Body of pancreas (tissue), 4 donors: ENCODE results near the gene TNRC6C. TPM values are rescaled to one million over a fixed set of nuclear protein-coding genes. Genes with fewer than 3 reads are reported as not detected.

Experiments
- ATAC-seq: fragments of 150-250 bp; one replicate; pipeline ENCODE4 v1.9.1; 2016
- DNase-seq, 4 donors: peaks; one replicate each; pipeline ENCODE4 v3.0.0-alpha.2; 2019
- H3K27ac ChIP-seq, 4 donors: fragments of 200-600 bp; sonication (generic); 1 replicate in 3 of 4; 2 replicates in 1 of 4; pipeline versions ENCODE4 v1.5.1 to v1.6.1; 2016 to 2019; ENCODE audit warnings: mild to moderate bottlenecking in 1 of 4, mixed read lengths in 1 of 4, moderate library complexity in 1 of 4
- H3K27me3 ChIP-seq, 2 donors: fragments of 200-600 bp; sonication (generic); one replicate each; pipeline ENCODE4 v1.6.0; 2016; ENCODE audit warnings: mild to moderate bottlenecking in 1 of 2
- H3K36me3 ChIP-seq, 2 donors: fragments of 200-600 bp; sonication (generic); replicated peaks in 1 of 2; 2 replicates each; pipeline ENCODE4 v1.5.1; 2016; ENCODE audit warnings: low read depth in 2 of 2; ENCODE audit not compliant: insufficient read depth in 1 of 2
- H3K4me1 ChIP-seq: fragments of 200-600 bp; sonication (generic); one replicate; pipeline ENCODE4 v1.6.0; 2016
- H3K4me3 ChIP-seq, 2 donors: fragments of 200-600 bp; sonication (generic); 1 replicate in 1 of 2; 2 replicates in 1 of 2; pipeline ENCODE4 v1.5.1; 2016 to 2019
- H3K9me3 ChIP-seq, 3 donors: fragments of 200-600 bp; sonication (generic); 1 replicate in 2 of 3; 2 replicates in 1 of 3; pipeline ENCODE4 v1.5.1; 2016
- POLR2A ChIP-seq, 3 donors: fragments of 450-650 bp; IDR thresholded peaks; one replicate each; pipeline ENCODE4 v1.6.1; 2016; ENCODE audit warnings: antibody characterized with exemption in 3 of 3, mild to moderate bottlenecking in 2 of 3
- WGBS, 2 donors: methylation state at CpG; one replicate each; pipeline ENCODE4 v1.1.5; 2017; 5-methylcytosine and 5-hydroxymethylcytosine counted together
- intact Hi-C: fragments of 100-400 bp; cut with DNase I; formaldehyde crosslinking; loops from one replicate; pipeline ENCODE4 v1.15.1; 2023
- total RNA-seq, 2 donors: library from RNA; depleted of rRNA; stranded (reverse); fragments of >200 nt; gene quantifications; one replicate each; pipeline ENCODE4 v1.1.0, GENCODE V29; 2016
- TF ChIP-seq, protein P1 (sequence below), 7 experiments: fragments of 450-650 bp in 4 of 7; fragments of 200-600 bp in 3 of 7; sonication (generic) in 3 of 7; IDR thresholded peaks; one replicate each; pipeline ENCODE4 v1.5.1; 2016 to 2019; ENCODE audit warnings: antibody characterized with exemption in 7 of 7

Gene TNRC6C
- total RNA-seq, 2 donors from 2014 or later, result 4.9 to 13.5 TPM

GRCh38 chr17:78106211-78106610 is 147.7 kb downstream of the TNRC6C start:
- TF ChIP-seq POLR2A (IDR thresholded peaks at IDR 0.05), result no peak
- TF ChIP-seq, protein P1, sequence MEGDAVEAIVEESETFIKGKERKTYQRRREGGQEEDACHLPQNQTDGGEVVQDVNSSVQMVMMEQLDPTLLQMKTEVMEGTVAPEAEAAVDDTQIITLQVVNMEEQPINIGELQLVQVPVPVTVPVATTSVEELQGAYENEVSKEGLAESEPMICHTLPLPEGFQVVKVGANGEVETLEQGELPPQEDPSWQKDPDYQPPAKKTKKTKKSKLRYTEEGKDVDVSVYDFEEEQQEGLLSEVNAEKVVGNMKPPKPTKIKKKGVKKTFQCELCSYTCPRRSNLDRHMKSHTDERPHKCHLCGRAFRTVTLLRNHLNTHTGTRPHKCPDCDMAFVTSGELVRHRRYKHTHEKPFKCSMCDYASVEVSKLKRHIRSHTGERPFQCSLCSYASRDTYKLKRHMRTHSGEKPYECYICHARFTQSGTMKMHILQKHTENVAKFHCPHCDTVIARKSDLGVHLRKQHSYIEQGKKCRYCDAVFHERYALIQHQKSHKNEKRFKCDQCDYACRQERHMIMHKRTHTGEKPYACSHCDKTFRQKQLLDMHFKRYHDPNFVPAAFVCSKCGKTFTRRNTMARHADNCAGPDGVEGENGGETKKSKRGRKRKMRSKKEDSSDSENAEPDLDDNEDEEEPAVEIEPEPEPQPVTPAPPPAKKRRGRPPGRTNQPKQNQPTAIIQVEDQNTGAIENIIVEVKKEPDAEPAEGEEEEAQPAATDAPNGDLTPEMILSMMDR (IDR thresholded peaks at IDR 0.05), result no peak
- intact Hi-C loops, result no loop called here
- no peak for DNase-seq
- no peak overlapping the region for H3K4me3 ChIP-seq
- no peaks in the 10 kb centered on the region for H3K27me3 ChIP-seq
- peaks cover 0 to 8% of the 10 kb centered on the region in 2 donors for H3K36me3 ChIP-seq
- 88 to 90% methylated on average over 15 of the region's 15 CpGs for WGBS, 2 donors
- no peaks in the 10 kb centered on the region for H3K9me3 ChIP-seq
- no peaks in the 10 kb centered on the region for H3K4me1 ChIP-seq
- H3K27ac ChIP-seq, result no peak overlapping the region
- no peak for ATAC-seq

DNA sequence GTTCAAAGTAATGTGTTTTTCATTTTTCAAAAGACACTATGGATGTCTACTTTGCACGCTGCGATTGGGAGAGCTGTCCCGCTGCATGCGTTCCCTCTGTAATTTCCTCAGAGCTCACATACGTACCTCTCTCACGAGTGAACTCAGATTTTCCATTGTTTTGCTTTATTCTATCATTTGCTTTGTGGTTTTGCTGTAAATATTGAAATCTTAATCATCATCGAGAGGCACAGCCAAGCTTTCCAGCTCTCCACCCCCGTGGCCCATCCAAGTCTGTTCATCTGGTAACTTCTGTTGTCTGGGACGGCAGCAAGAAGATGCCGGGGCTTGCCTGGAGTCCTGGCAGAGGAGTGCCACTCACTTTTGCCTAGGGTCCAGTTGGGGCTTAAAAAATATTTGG is 149.0 kb downstream of the TNRC6C start:
- Histone ChIP-seq H3K4me3 (no peak overlapping the region), H3K9me3 (no peaks in the 10 kb centered on the region), H3K4me1 (peaks cover under 1% of the 10 kb centered on the region), H3K27me3 (no peaks in the 10 kb centered on the region), H3K27ac (no peak overlapping the region), H3K36me3 (peaks cover 0 to 8% of the 10 kb centered on the region in 2 donors)
- WGBS, 2 donors, result 81 to 84% methylated on average over 10 of the region's 10 CpGs
- no peak for TF ChIP-seq POLR2A (IDR thresholded peaks at IDR 0.05)
- TF ChIP-seq, protein P1 (IDR thresholded peaks at IDR 0.05), result no peak
- no peak for ATAC-seq
- intact Hi-C loops, result no loop called here
- DNase-seq, result no peak

DNA sequence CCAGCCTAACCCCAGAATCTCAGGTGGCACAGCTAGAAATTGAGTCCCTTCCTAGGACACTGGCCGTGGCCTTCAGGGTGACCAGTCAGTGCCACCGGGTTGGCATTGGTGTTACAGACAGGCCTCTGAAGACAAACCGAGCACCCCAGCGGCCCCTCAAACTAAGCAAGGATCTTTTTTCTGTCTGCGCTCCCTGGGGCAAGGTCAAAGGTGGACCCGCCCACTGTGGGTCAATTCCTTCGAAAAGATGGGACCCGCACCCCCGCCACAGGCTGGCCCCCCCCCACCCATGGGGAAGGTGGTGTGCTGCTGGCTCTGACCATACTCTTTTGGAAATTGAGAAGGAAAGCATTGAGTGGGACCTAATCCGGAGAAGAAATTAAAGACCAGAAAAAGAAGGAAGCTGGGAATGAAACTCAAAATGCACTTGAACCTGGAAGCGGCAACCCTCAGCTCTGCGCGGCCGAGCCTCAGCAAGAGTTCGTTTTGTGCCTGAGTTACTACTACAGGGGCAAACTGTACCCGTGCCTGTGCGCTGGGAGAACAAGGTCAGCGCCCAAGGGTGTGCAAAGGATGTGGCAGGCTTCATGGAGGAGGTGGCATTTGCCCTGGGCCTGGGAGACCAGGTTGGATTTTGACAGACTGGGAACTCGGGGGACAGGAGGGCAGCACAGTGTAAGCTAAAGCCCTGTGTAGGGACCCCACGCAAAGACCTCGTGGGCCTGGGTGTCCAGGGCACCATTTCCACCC is 149.6 kb downstream of the TNRC6C start:
- DNase-seq, result no peak
- 86 to 87% methylated on average over 17 to 21 of the region's 21 CpGs for WGBS, 2 donors
- H3K36me3 ChIP-seq, result peaks cover 0 to 8% of the 10 kb centered on the region in 2 donors

GRCh38 chr17:78108726-78109488 is 150.4 kb downstream of the TNRC6C start:
- H3K4me1 ChIP-seq, result peaks cover 7% of the 10 kb centered on the region
- peaks cover 0 to 8% of the 10 kb centered on the region in 2 donors for H3K36me3 ChIP-seq
- H3K27me3 ChIP-seq, result no peaks in the 10 kb centered on the region
- 70 to 72% methylated on average over 18 of the region's 18 CpGs for WGBS, 2 donors
- no peaks in the 10 kb centered on the region for H3K9me3 ChIP-seq
- no peak for DNase-seq
- ATAC-seq, result no peak
- no peak overlapping the region for H3K27ac ChIP-seq
- intact Hi-C loops, result no loop called here
- no peak for TF ChIP-seq POLR2A (IDR thresholded peaks at IDR 0.05)
- TF ChIP-seq, protein P1 (IDR thresholded peaks at IDR 0.05), result no peak
- H3K4me3 ChIP-seq, result no peak overlapping the region

More for the DNA sequence above, 149.6 kb downstream of the TNRC6C start:
- H3K9me3 ChIP-seq, result no peaks in the 10 kb centered on the region
- intact Hi-C loops, result no loop called here
- peaks cover 7% of the 10 kb centered on the region for H3K4me1 ChIP-seq
- no peak overlapping the region for H3K4me3 ChIP-seq
- H3K27me3 ChIP-seq, result no peaks in the 10 kb centered on the region
- TF ChIP-seq POLR2A (IDR thresholded peaks at IDR 0.05), result no peak
- TF ChIP-seq, protein P1 (IDR thresholded peaks at IDR 0.05), result no peak
- no peak overlapping the region for H3K27ac ChIP-seq
- ATAC-seq, result no peak
